ENCODE results near the gene AGXT2.

The AGXT2 gene

GRCh38 chr5:35012796-35013195, 35.0 kb downstream of the AGXT2 start:
- no peak for TF ChIP-seq ZNF384 (IDR thresholded peaks at IDR 0.05)
- no peak for TF ChIP-seq BHLHE40 (IDR thresholded peaks at IDR 0.05; ENCODE audit: borderline replicate concordance)
- no peak for DNase-seq (ENCODE audit: extremely low spot score)
- CTCF ChIA-PET = no interaction called here
- POLR2A ChIA-PET = no interaction called here

GRCh38 chr5:35012365-35012764, 35.4 kb downstream of the AGXT2 start:
- CTCF ChIA-PET = interaction anchor here (1.2 kb wide), 1 partner anchor 9 kb away, joined by 5 read pairs; no protein-coding TSS in a partner anchor

GRCh38 chr5:35010676-35011075, 37.1 kb downstream of the AGXT2 start:
- CTCF ChIA-PET = no interaction called here
- TF ChIP-seq FOXM1 (IDR thresholded peaks at IDR 0.05; ENCODE audit: borderline replicate concordance) (no peak), SUZ12 (IDR thresholded peaks at IDR 0.05) (no peak), L3MBTL2 (conservative IDR thresholded peaks at IDR 0.05) (no peak), FOXA1 (IDR thresholded peaks at IDR 0.05) (no peak), NFRKB (IDR thresholded peaks at IDR 0.05) (no peak), LEF1 (IDR thresholded peaks at IDR 0.05; ENCODE audit: borderline replicate concordance) (no peak), ZNF384 (IDR thresholded peaks at IDR 0.05) (no peak), HDGF (IDR thresholded peaks at IDR 0.05; ENCODE audit: borderline replicate concordance) (no peak), SP1 (IDR thresholded peaks at IDR 0.05) (no peak), CTBP1 (IDR thresholded peaks at IDR 0.05; ENCODE audit: borderline replicate concordance) (no peak), BHLHE40 (IDR thresholded peaks at IDR 0.05; ENCODE audit: borderline replicate concordance) (no peak), TARDBP (IDR thresholded peaks at IDR 0.05) (no peak), ELF4 (IDR thresholded peaks at IDR 0.05) (no peak), FOXK2 (IDR thresholded peaks at IDR 0.05) (no peak), ARNT (IDR thresholded peaks at IDR 0.05) (no peak), PKNOX1 (IDR thresholded peaks at IDR 0.05) (no peak)
- DNase-seq (ENCODE audit: extremely low spot score) = no peak
- POLR2A ChIA-PET = no interaction called here

More at GRCh38 chr5:35012365-35012764, 35.4 kb downstream of the AGXT2 start:
- TF ChIP-seq ELF4 (IDR thresholded peaks at IDR 0.05) (no peak), L3MBTL2 (conservative IDR thresholded peaks at IDR 0.05) (no peak), SUZ12 (IDR thresholded peaks at IDR 0.05) (no peak), LEF1 (IDR thresholded peaks at IDR 0.05; ENCODE audit: borderline replicate concordance) (no peak)
- no peak for DNase-seq (ENCODE audit: extremely low spot score)
- POLR2A ChIA-PET = no interaction called here

GRCh38 chr5:35009657-35010056, 38.1 kb downstream of the AGXT2 start:
- POLR2A ChIA-PET = no interaction called here
- TF ChIP-seq L3MBTL2 (conservative IDR thresholded peaks at IDR 0.05) = no peak
- no peak for TF ChIP-seq SUZ12 (IDR thresholded peaks at IDR 0.05)
- CTCF ChIA-PET = no interaction called here
- DNase-seq (ENCODE audit: extremely low spot score) = no peak

- TF ChIP-seq TARDBP (IDR thresholded peaks at IDR 0.05) (no peak), ZNF384 (IDR thresholded peaks at IDR 0.05) (no peak), LEF1 (IDR thresholded peaks at IDR 0.05; ENCODE audit: borderline replicate concordance) (no peak), SUZ12 (IDR thresholded peaks at IDR 0.05) (no peak), HDGF (IDR thresholded peaks at IDR 0.05; ENCODE audit: borderline replicate concordance) (no peak), ARNT (IDR thresholded peaks at IDR 0.05) (no peak)
Observed at GRCh38 chr5:35009019-35009418, 38.7 kb downstream of the AGXT2 start.

GRCh38 chr5:35004771-35005170, 43.0 kb downstream of the AGXT2 start:
- TF ChIP-seq TARDBP (IDR thresholded peaks at IDR 0.05) (no peak), FOXA1 (IDR thresholded peaks at IDR 0.05) (no peak), ARNT (IDR thresholded peaks at IDR 0.05) (no peak), ELF4 (IDR thresholded peaks at IDR 0.05) (no peak), SP1 (IDR thresholded peaks at IDR 0.05) (no peak), SUZ12 (IDR thresholded peaks at IDR 0.05) (no peak), BHLHE40 (IDR thresholded peaks at IDR 0.05; ENCODE audit: borderline replicate concordance) (no peak), HDGF (IDR thresholded peaks at IDR 0.05; ENCODE audit: borderline replicate concordance) (no peak), FOXM1 (IDR thresholded peaks at IDR 0.05; ENCODE audit: borderline replicate concordance) (no peak), L3MBTL2 (conservative IDR thresholded peaks at IDR 0.05) (no peak), CTBP1 (IDR thresholded peaks at IDR 0.05; ENCODE audit: borderline replicate concordance) (no peak)
- DNase-seq (ENCODE audit: extremely low spot score) = no peak
- POLR2A ChIA-PET = no interaction called here
- CTCF ChIA-PET = interaction anchor here (1.9 kb wide), 1 partner anchor 23 kb away, joined by 8 read pairs; no protein-coding TSS in a partner anchor

More at GRCh38 chr5:35009019-35009418, 38.7 kb downstream of the AGXT2 start:
- CTCF ChIA-PET = no interaction called here
- no peak for DNase-seq (ENCODE audit: extremely low spot score)
- POLR2A ChIA-PET = no interaction called here

GRCh38 chr5:35004200-35004599, 43.5 kb downstream of the AGXT2 start:
- no peak for TF ChIP-seq CTBP1 (IDR thresholded peaks at IDR 0.05; ENCODE audit: borderline replicate concordance)
- TF ChIP-seq HDGF (IDR thresholded peaks at IDR 0.05; ENCODE audit: borderline replicate concordance) = no peak
- no peak for TF ChIP-seq LEF1 (IDR thresholded peaks at IDR 0.05; ENCODE audit: borderline replicate concordance)
- no peak for TF ChIP-seq NFRKB (IDR thresholded peaks at IDR 0.05)
- TF ChIP-seq FOXK2 (IDR thresholded peaks at IDR 0.05) = no peak
- TF ChIP-seq ZNF384 (IDR thresholded peaks at IDR 0.05) = no peak
- TF ChIP-seq ELF4 (IDR thresholded peaks at IDR 0.05) = no peak
- no peak for TF ChIP-seq BHLHE40 (IDR thresholded peaks at IDR 0.05; ENCODE audit: borderline replicate concordance)
- TF ChIP-seq L3MBTL2 (conservative IDR thresholded peaks at IDR 0.05) = no peak
- TF ChIP-seq ARNT (IDR thresholded peaks at IDR 0.05) = no peak
- TF ChIP-seq FOXA1 (IDR thresholded peaks at IDR 0.05) = no peak
- no peak for TF ChIP-seq TARDBP (IDR thresholded peaks at IDR 0.05)
- TF ChIP-seq FOXM1 (IDR thresholded peaks at IDR 0.05; ENCODE audit: borderline replicate concordance) = no peak
- no peak for TF ChIP-seq PKNOX1 (IDR thresholded peaks at IDR 0.05)
- no peak for TF ChIP-seq SP1 (IDR thresholded peaks at IDR 0.05)
- no peak for DNase-seq (ENCODE audit: extremely low spot score)
- POLR2A ChIA-PET = no interaction called here
- CTCF ChIA-PET = interaction anchor here (1.1 to 1.9 kb wide), 6 partner anchors 23 to 529 kb away, joined by 3 to 8 read pairs (median 4); no protein-coding TSS in a partner anchor
